Testis (tissue), 3 donors: ENCODE data around the gene SCEL. TPM values are rescaled to one million over a fixed set of nuclear protein-coding genes. Genes with fewer than 3 reads are reported as not detected.
A peak's percentile ranks its signal among the peaks of the same experiment; 100 is the strongest.

Source experiments
- DNase-seq: peaks from one replicate; pipeline ENCODE4 v3.0.0-alpha.2; 2019
- H3K27ac ChIP-seq, 2 donors: fragments of 200-600 bp; sonication (generic); one replicate each; pipeline ENCODE4 v1.5.1; 2019
- H3K27me3 ChIP-seq: fragments of 200-600 bp; sonication (generic); one replicate; pipeline ENCODE4 v1.5.1; 2019
- H3K36me3 ChIP-seq: fragments of 200-600 bp; sonication (generic); one replicate; pipeline ENCODE4 v1.5.1; 2017; ENCODE audit warnings: low read depth; ENCODE audit errors: missing control alignments
- H3K4me1 ChIP-seq: fragments of 200-600 bp; sonication (generic); one replicate; pipeline ENCODE4 v1.5.1; 2019
- H3K4me3 ChIP-seq, 2 donors: fragments of 200-600 bp; sonication (generic); one replicate each; pipeline ENCODE4 v1.5.1; 2017 to 2019
- H3K9me3 ChIP-seq: fragments of 200-600 bp; sonication (generic); one replicate; pipeline ENCODE4 v1.5.1; 2017
- CTCF ChIP-seq, 3 experiments: fragments of 450-650 bp in 2 of 3; fragments of 200-600 bp in 1 of 3; sonication (generic) in 1 of 3; IDR thresholded peaks; one replicate each; pipeline ENCODE4 v1.5.1; 2016 to 2019; ENCODE audit warnings: antibody characterized with exemption in 3 of 3, mild to moderate bottlenecking in 2 of 3, moderate library complexity in 1 of 3
- POLR2A ChIP-seq: fragments of 450-650 bp; IDR thresholded peaks from one replicate; pipeline ENCODE4 v1.6.1; 2017; ENCODE audit warnings: antibody characterized with exemption, mild to moderate bottlenecking, moderate library complexity
- WGBS, 2 donors: methylation state at CpG; one replicate each; pipeline ENCODE4 v1.1.5; 2018; 5-methylcytosine and 5-hydroxymethylcytosine counted together
- intact Hi-C: fragments of 100-400 bp; cut with DNase I; formaldehyde crosslinking; loops from one replicate; pipeline ENCODE4 v1.15.1; 2023; ENCODE audit warnings: low total_unique reads
- polyA plus RNA-seq: library from polyadenylated mRNA; stranded (reverse); fragments of 350-450 nt; fragmentation: Illumina TruSeq; extraction: RNeasy Lipid Tissue Mini Kit (QIAGEN cat#74804); gene quantifications from one replicate; pipeline ENCODE4 v1.2.3, GENCODE V29; 2014; ENCODE audit warnings: low read depth, low replicate concordance; ENCODE audit not compliant: insufficient read depth
- total RNA-seq, 2 donors: library from RNA; depleted of rRNA; stranded (reverse); fragments of >200 nt; gene quantifications; one replicate each; pipeline ENCODE4 v1.2.3, GENCODE V29; 2016

Gene SCEL
- total and polyA plus RNA-seq, 3 donors from 2014 or later: 2.5 to 3.5 (median 2.5) TPM

GRCh38 chr13:77558016-77558415, 22.5 kb downstream of the SCEL start:
- no peak for DNase-seq
- Histone ChIP-seq H3K4me3 (no peak overlapping the region), H3K27ac (no peak overlapping the region), H3K9me3 (no peaks in the 10 kb centered on the region), H3K4me1 (no peaks in the 10 kb centered on the region), H3K27me3 (no peaks in the 10 kb centered on the region), H3K36me3 (no peaks in the 10 kb centered on the region)
- TF ChIP-seq CTCF (IDR thresholded peaks at IDR 0.05) (no peak), POLR2A (no peak)
- WGBS, 2 donors: 91 to 95% methylated on average over 3 of the region's 3 CpGs
- intact Hi-C loops: no loop called here

GRCh38 chr13:77563111-77563510, 27.6 kb downstream of the SCEL start:
- Histone ChIP-seq H3K4me1 (no peaks in the 10 kb centered on the region), H3K36me3 (no peaks in the 10 kb centered on the region), H3K9me3 (no peaks in the 10 kb centered on the region), H3K27me3 (no peaks in the 10 kb centered on the region), H3K4me3 (no peak overlapping the region), H3K27ac (no peak overlapping the region)
- no peak for DNase-seq
- TF ChIP-seq POLR2A (no peak), CTCF (IDR thresholded peaks at IDR 0.05) (no peak)
- 29 to 31% methylated on average over 1 of the region's 1 CpG for WGBS, 2 donors
- intact Hi-C loops: no loop called here

- Histone ChIP-seq H3K27me3 (no peaks in the 10 kb centered on the region), H3K4me3 (no peak overlapping the region), H3K27ac (no peak overlapping the region), H3K36me3 (no peaks in the 10 kb centered on the region), H3K9me3 (no peaks in the 10 kb centered on the region), H3K4me1 (no peaks in the 10 kb centered on the region)
- 15 to 39% methylated on average over 2 of the region's 2 CpGs for WGBS, 2 donors
- TF ChIP-seq POLR2A (no peak), CTCF (IDR thresholded peaks at IDR 0.05) (no peak)
- DNase-seq: no peak
- intact Hi-C loops: no loop called here
These were observed 30.1 kb downstream of the SCEL start for GRCh38 chr13:77565635-77566034.

- Histone ChIP-seq H3K27me3 (no peaks in the 10 kb centered on the region), H3K4me1 (no peaks in the 10 kb centered on the region), H3K9me3 (no peaks in the 10 kb centered on the region), H3K27ac (no peak overlapping the region), H3K36me3 (no peaks in the 10 kb centered on the region), H3K4me3 (no peak overlapping the region)
- DNase-seq: no peak
- no peak for TF ChIP-seq POLR2A
- no peak for TF ChIP-seq CTCF (IDR thresholded peaks at IDR 0.05)
- 84 to 92% methylated on average over 5 of the region's 5 CpGs for WGBS, 2 donors
- intact Hi-C loops: no loop called here
These were observed 36.5 kb downstream of the SCEL start for GRCh38 chr13:77571956-77572355.

GRCh38 chr13:77574096-77574495, 38.6 kb downstream of the SCEL start:
- Histone ChIP-seq H3K27ac (peak overlapping the region in 1 of 2 donors; percentile 26), H3K27me3 (no peaks in the 10 kb centered on the region), H3K36me3 (no peaks in the 10 kb centered on the region), H3K9me3 (no peaks in the 10 kb centered on the region), H3K4me1 (no peaks in the 10 kb centered on the region), H3K4me3 (no peak overlapping the region)
- 33 to 50% methylated on average over 3 of the region's 3 CpGs for WGBS, 2 donors
- TF ChIP-seq CTCF (IDR thresholded peaks at IDR 0.05) (no peak), POLR2A (no peak)
- DNase-seq: peak; percentile 66
- intact Hi-C loops: no loop called here
